A549 (cell line): ENCODE measurements around the gene PCDH9. TPM values are rescaled to one million over a fixed set of nuclear protein-coding genes. Genes with fewer than 3 reads are reported as not detected.

Experiments
- ATAC-seq, 2 experiments: fragments of 200-7000 bp in 1 of 2; fragments of >200 bp in 1 of 2; cut with Nextera tagmentation in 1 of 2; cut with Tn5 transposase in 1 of 2; 3 replicates each; pipeline versions ENCODE4 v1.8.0 to v1.9.1; 2018 to 2020; ENCODE audit warnings: mild to moderate bottlenecking in 1 of 2, moderate library complexity in 1 of 2
- CTCF ChIA-PET: fragments of 300-600 bp; sonication (Branson Sonifier 250); formaldehyde crosslinking; extraction: SDS; loops from one replicate; lab custom pipeline; 2021; ENCODE audit warnings: antibody characterized with exemption, inconsistent platforms; lab: Yijun Ruan, JAX
- POLR2A ChIA-PET: fragments of 350-600 bp; formaldehyde crosslinking; extraction: SDS; loops from one replicate; lab custom pipeline; 2021; ENCODE audit warnings: antibody characterized with exemption, inconsistent platforms; lab: Yijun Ruan, JAX
- DNase-seq, 2 experiments: peaks; one replicate each; pipeline versions ENCODE4 v3.0.0 to v3.0.0-alpha.2; 2011 to 2016; ENCODE audit warnings: low read depth in 1 of 2, low spot score in 1 of 2
- FAIRE-seq: peaks from 2 replicates; lab custom pipeline; 2011; peaks lifted over from hg19 to GRCh38; lab: Jason Lieb, UNC
- H3K27ac ChIP-seq, 2 experiments: fragments of >200 bp; sonication (Bioruptor Twin); formaldehyde crosslinking; 3 replicates each; pipeline ENCODE4 v1.5.1; 2016 to 2017
- H3K4me1 ChIP-seq: fragments of >200 bp; sonication (Bioruptor Twin); formaldehyde crosslinking; 3 replicates; pipeline ENCODE4 v1.6.1; 2016
- H3K4me2 ChIP-seq: fragments of >200 bp; sonication (Bioruptor Twin); formaldehyde crosslinking; 3 replicates; pipeline ENCODE4 v1.6.1; 2016
- H3K4me3 ChIP-seq: fragments of >200 bp; sonication (Bioruptor Twin); formaldehyde crosslinking; 3 replicates; pipeline ENCODE4 v1.5.1; 2016
- H3K9me3 ChIP-seq: fragments of >200 bp; sonication (Bioruptor Twin); formaldehyde crosslinking; 3 replicates; pipeline ENCODE4 v1.6.1; 2016
- BHLHE40 ChIP-seq: IDR thresholded peaks from 2 replicates; pipeline ENCODE4 v1.6.1; 2012; ENCODE audit warnings: low read depth, low read length, inconsistent platforms
- CBX2 ChIP-seq: fragments of 200-600 bp; sonication (generic); IDR thresholded peaks from 2 replicates; pipeline ENCODE4 v1.6.1; 2016; ENCODE audit warnings: low read depth, mild to moderate bottlenecking, borderline replicate concordance
- CBX8 ChIP-seq: fragments of 200-600 bp; sonication (generic); IDR thresholded peaks from 2 replicates; pipeline ENCODE4 v1.6.1; 2016
- CEBPB ChIP-seq, 2 experiments: fragments of >200 bp in 1 of 2; sonication (Bioruptor Twin) in 1 of 2; formaldehyde crosslinking in 1 of 2; IDR thresholded peaks; 2 replicates each; pipeline ENCODE4 v1.6.1; 2012 to 2016
- CHD4 ChIP-seq: fragments of 200-600 bp; sonication (generic); IDR thresholded peaks from 2 replicates; pipeline ENCODE4 v1.6.1; 2016; ENCODE audit warnings: antibody characterized with exemption, mild to moderate bottlenecking, borderline replicate concordance
- E2F6 ChIP-seq: IDR thresholded peaks from 2 replicates; pipeline ENCODE4 v1.6.1; 2012; ENCODE audit warnings: low read depth, borderline replicate concordance
- HEYL ChIP-seq: fragments of 250-450 bp; sonication (Bioruptor Pico); IDR thresholded peaks from 2 replicates; pipeline ENCODE4 v1.8.0; 2021; ENCODE audit warnings: mild to moderate bottlenecking, moderate library complexity
- HOXA7 ChIP-seq: fragments of 250-450 bp; sonication (Bioruptor Pico); IDR thresholded peaks from 2 replicates; pipeline ENCODE4 v1.5.0; 2020; ENCODE audit warnings: mild to moderate bottlenecking, moderate library complexity
- KDM1A ChIP-seq: fragments of 200-600 bp; sonication (generic); IDR thresholded peaks from 2 replicates; pipeline ENCODE4 v1.6.1; 2016; ENCODE audit warnings: low read depth, mild to moderate bottlenecking
- KDM5A ChIP-seq: fragments of 200-600 bp; sonication (generic); IDR thresholded peaks from 2 replicates; pipeline ENCODE4 v1.6.1; 2016; ENCODE audit warnings: antibody characterized with exemption, mild to moderate bottlenecking
- MAFK ChIP-seq: fragments of 450-650 bp; IDR thresholded peaks from 2 replicates; pipeline ENCODE4 v1.6.1; 2014; ENCODE audit not compliant: partially characterized antibody
- MYC ChIP-seq: IDR thresholded peaks from 2 replicates; pipeline ENCODE4 v1.6.1; 2012; ENCODE audit warnings: mild to moderate bottlenecking, inconsistent platforms, low read length, improper control_type of control experiment, borderline replicate concordance
- PBX3 ChIP-seq: IDR thresholded peaks from 2 replicates; pipeline ENCODE4 v1.6.1; 2012
- RAD21 ChIP-seq, 2 experiments: fragments of >200 bp in 1 of 2; sonication (Bioruptor Twin) in 1 of 2; formaldehyde crosslinking in 1 of 2; IDR thresholded peaks in 1 of 2; conservative IDR thresholded peaks in 1 of 2; 2 replicates in 1 of 2; 3 replicates in 1 of 2; pipeline ENCODE4 v1.6.1; 2012 to 2018; ENCODE audit warnings: inconsistent platforms in 1 of 2
- RCOR1 ChIP-seq: fragments of 150-350 bp; IDR thresholded peaks from 2 replicates; pipeline ENCODE4 v1.6.1; 2014; ENCODE audit warnings: antibody characterized with exemption, low read length, low read depth
- SMC3 ChIP-seq: fragments of >200 bp; sonication (Bioruptor Twin); formaldehyde crosslinking; IDR thresholded peaks from 3 replicates; pipeline ENCODE4 v1.6.1; 2018; ENCODE audit warnings: inconsistent platforms
- SREBF2 ChIP-seq: fragments of 450-650 bp; IDR thresholded peaks from 2 replicates; pipeline ENCODE4 v1.6.1; 2014; ENCODE audit warnings: mild to moderate bottlenecking, moderate library complexity
- WGBS: methylation state at CpG from one replicate; pipeline ENCODE4 v1.1.6; 2017; ENCODE audit errors: missing lambda C conversion rate; 5-methylcytosine and 5-hydroxymethylcytosine counted together
- polyA plus RNA-seq, 4 experiments: library from polyadenylated mRNA; depleted of rRNA in 3 of 4; stranded (reverse); fragments of >200 nt; fragmentation: RNase III in 1 of 4; extraction: RNeasy Plus Mini Kit Qiagen cat#74134 plus additional on column Dnase treatment in 1 of 4; gene quantifications; 2 replicates in 3 of 4; 3 replicates in 1 of 4; pipeline ENCODE4 v1.2.3, GENCODE V29; 2011 to 2017
- TF ChIP-seq, protein P1 (sequence below): fragments of 150-350 bp; IDR thresholded peaks from 2 replicates; pipeline ENCODE4 v1.6.1; 2014; ENCODE audit warnings: low read depth, mild to moderate bottlenecking, low read length

The PCDH9 gene
- polyA plus RNA-seq, 2 of the 4 experiments (the other 2 are of a cell fraction), result 16.0 to 29.5 TPM

- Histone ChIP-seq H3K4me2 (no peak overlapping the region), H3K27ac (no peak overlapping the region), H3K9me3 (no peaks in the 10 kb centered on the region)
- WGBS, result 48% methylated on average over 2 of the region's 2 CpGs
- CTCF ChIA-PET, result no interaction called here
- TF ChIP-seq, protein P1, sequence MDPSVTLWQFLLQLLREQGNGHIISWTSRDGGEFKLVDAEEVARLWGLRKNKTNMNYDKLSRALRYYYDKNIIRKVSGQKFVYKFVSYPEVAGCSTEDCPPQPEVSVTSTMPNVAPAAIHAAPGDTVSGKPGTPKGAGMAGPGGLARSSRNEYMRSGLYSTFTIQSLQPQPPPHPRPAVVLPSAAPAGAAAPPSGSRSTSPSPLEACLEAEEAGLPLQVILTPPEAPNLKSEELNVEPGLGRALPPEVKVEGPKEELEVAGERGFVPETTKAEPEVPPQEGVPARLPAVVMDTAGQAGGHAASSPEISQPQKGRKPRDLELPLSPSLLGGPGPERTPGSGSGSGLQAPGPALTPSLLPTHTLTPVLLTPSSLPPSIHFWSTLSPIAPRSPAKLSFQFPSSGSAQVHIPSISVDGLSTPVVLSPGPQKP, result no peak
- TF ChIP-seq KDM5A, result no peak
- no peak for TF ChIP-seq PBX3
- TF ChIP-seq MYC, result no peak
- TF ChIP-seq CBX8, result no peak
- no peak for TF ChIP-seq HEYL (CRISPR knock-in tag)
- TF ChIP-seq BHLHE40, result no peak
- no peak for TF ChIP-seq CEBPB (IDR thresholded peaks at IDR 0.05)
- no peak for TF ChIP-seq HOXA7
- TF ChIP-seq KDM1A, result no peak
- TF ChIP-seq RAD21 (conservative IDR thresholded peaks at IDR 0.05 in 1 of 2, IDR thresholded peaks at IDR 0.05 in 1 of 2), result no peak
- TF ChIP-seq E2F6, result no peak
- TF ChIP-seq, all 56 proteins: peak for 0
- H3K4me1 ChIP-seq, result no peaks in the 10 kb centered on the region
- no peak for ATAC-seq
- FAIRE-seq, result no peak
- POLR2A ChIA-PET, result no interaction called here
- no peak for DNase-seq
- no peak overlapping the region for H3K4me3 ChIP-seq
Observed at GRCh38 chr13:66520511-66521355, 709.4 kb downstream of the PCDH9 start.

- TF ChIP-seq CBX2 (no peak), CBX8 (no peak), CHD4 (no peak)
- no peaks in the 10 kb centered on the region for H3K4me1 ChIP-seq
- no peak for ATAC-seq
- no peak overlapping the region for H3K4me2 ChIP-seq
- POLR2A ChIA-PET, result no interaction called here
- no peaks in the 10 kb centered on the region for H3K9me3 ChIP-seq
- CTCF ChIA-PET, result interaction anchor here (1.1 kb wide), 1 partner anchor 475 kb away, joined by 3 read pairs; no protein-coding TSS in a partner anchor
- H3K27ac ChIP-seq, result no peak overlapping the region
- H3K4me3 ChIP-seq, result no peak overlapping the region
- no peak for DNase-seq
- FAIRE-seq, result no peak
- WGBS, result 92% methylated on average over 4 of the region's 4 CpGs
Observed at GRCh38 chr13:66519259-66519658, 710.9 kb downstream of the PCDH9 start.

GRCh38 chr13:66518068-66518467 is 712.1 kb downstream of the PCDH9 start:
- DNase-seq (no peak), ATAC-seq (no peak), FAIRE-seq (no peak)
- Histone ChIP-seq H3K4me2 (no peak overlapping the region), H3K27ac (no peak overlapping the region), H3K4me1 (no peaks in the 10 kb centered on the region), H3K4me3 (no peak overlapping the region), H3K9me3 (no peaks in the 10 kb centered on the region)
- POLR2A ChIA-PET, result no interaction called here
- no peak for TF ChIP-seq CEBPB (IDR thresholded peaks at IDR 0.05)
- no peak for TF ChIP-seq SREBF2
- no peak for TF ChIP-seq SMC3
- WGBS, result 83% methylated on average over 2 of the region's 2 CpGs
- CTCF ChIA-PET, result no interaction called here

DNA sequence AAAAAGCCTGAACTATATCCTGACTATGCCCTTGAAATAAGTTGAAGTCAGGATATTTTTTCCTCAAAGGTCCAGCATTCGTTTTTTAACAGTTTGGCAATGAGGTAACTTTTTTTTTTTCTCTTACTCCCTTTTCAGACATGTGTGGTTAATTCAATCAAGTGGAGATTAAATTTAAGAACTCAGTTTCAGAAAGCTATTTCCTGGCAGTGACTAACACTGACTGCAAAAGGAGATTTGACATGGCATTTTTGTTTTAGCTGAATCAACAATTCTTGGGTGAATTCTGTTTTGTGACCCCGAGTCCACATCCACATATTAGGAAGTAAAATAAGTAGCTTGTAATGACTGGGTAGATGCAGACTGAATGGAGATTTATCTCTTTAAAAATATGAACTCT is 716.4 kb downstream of the PCDH9 start:
- WGBS, result 68% methylated on average over 2 of the region's 2 CpGs
- 0 out of 3 replicates have a peak, but pooled peaks cover 1% of the 10 kb centered on the region for H3K4me1 ChIP-seq
- no peak overlapping the region for H3K4me3 ChIP-seq
- ChIA-PET CTCF (no interaction called here), POLR2A (no interaction called here)
- ATAC-seq, result no peak
- DNase-seq, result no peak
- TF ChIP-seq MAFK (peak; percentile 67), RCOR1 (no peak)
- no peaks in the 10 kb centered on the region for H3K9me3 ChIP-seq
- no peak overlapping the region for H3K27ac ChIP-seq
- H3K4me2 ChIP-seq, result no peak overlapping the region
- FAIRE-seq, result no peak
